Panc1 (cell line): ENCODE results near the gene ECI1. TPM values are rescaled to one million over a fixed set of nuclear protein-coding genes. Genes with fewer than 3 reads are reported as not detected.

Source experiments
- ATAC-seq: fragments of 200-7000 bp; cut with Tn5 transposase; 2 replicates; pipeline ENCODE4 v1.9.1; 2020; ENCODE audit warnings: mild to moderate bottlenecking, moderate library complexity
- BruUV-seq: library from RNA; stranded (reverse); fragments of 400-500 nt; replicated peaks from 2 replicates; lab custom pipeline; 2021; lab: Mats Ljungman, UMichigan
- CTCF ChIA-PET: fragments of 300-600 bp; sonication (Branson Sonifier 250); formaldehyde crosslinking; loops from one replicate; lab custom pipeline; 2022; ENCODE audit warnings: antibody characterized with exemption; lab: Charles Lee
- POLR2A ChIA-PET: fragments of 300-600 bp; sonication (Branson Sonifier 250); formaldehyde crosslinking; loops from one replicate; lab custom pipeline; 2022; ENCODE audit warnings: antibody characterized with exemption; lab: Charles Lee
- DNase-seq: peaks from one replicate; pipeline ENCODE4 v3.0.0-alpha.2; 2010; ENCODE audit warnings: low read depth, low spot score
- H3K27ac ChIP-seq: 2 replicates; pipeline ENCODE4 v1.5.1; 2011; ENCODE audit warnings: mild to moderate bottlenecking, low read length, inconsistent platforms
- H3K27me3 ChIP-seq: fragments of 200-500 bp; sonication (Bioruptor generic); 2 replicates; pipeline ENCODE4 v1.6.0; 2014; ENCODE audit warnings: low read length, inconsistent platforms; ENCODE audit not compliant: control insufficient read depth, insufficient read depth
- H3K36me3 ChIP-seq: fragments of 200-500 bp; sonication (Bioruptor generic); 2 replicates; pipeline ENCODE4 v1.5.1; 2014; ENCODE audit warnings: inconsistent platforms, mild to moderate bottlenecking, low read length, moderate library complexity; ENCODE audit not compliant: control insufficient read depth, insufficient read depth
- H3K4me1 ChIP-seq: 2 replicates; pipeline ENCODE4 v1.5.1; 2011; ENCODE audit warnings: inconsistent platforms, mild to moderate bottlenecking, low read length, moderate library complexity; ENCODE audit not compliant: control insufficient read depth, insufficient read depth
- H3K4me3 ChIP-seq, 2 experiments: 2 replicates each; pipeline ENCODE4 v1.5.1; 2011 to 2012; ENCODE audit warnings: low read depth in 2 of 2, low read length in 2 of 2, mild to moderate bottlenecking in 2 of 2, inconsistent platforms in 1 of 2, moderate library complexity in 1 of 2
- H3K9me3 ChIP-seq: fragments of 200-500 bp; sonication (Bioruptor generic); 2 replicates; pipeline ENCODE4 v1.5.1; 2014; ENCODE audit warnings: low read depth, mild to moderate bottlenecking, inconsistent platforms, low read length, moderate library complexity; ENCODE audit not compliant: control insufficient read depth, insufficient read depth
- POLR2AphosphoS5 ChIP-seq: IDR thresholded peaks from 2 replicates; pipeline ENCODE4 v1.6.1; 2012; ENCODE audit warnings: mild to moderate bottlenecking, low read depth, low read length, moderate library complexity
- REST ChIP-seq, 2 experiments: IDR thresholded peaks; 2 replicates each; pipeline ENCODE4 v1.6.1; 2011 to 2012; ENCODE audit warnings: low read depth in 2 of 2, control low read depth in 1 of 2, low read length in 1 of 2, mild to moderate bottlenecking in 1 of 2, moderate library complexity in 1 of 2; ENCODE audit not compliant: insufficient read depth in 1 of 2
- SIN3A ChIP-seq: IDR thresholded peaks from 2 replicates; pipeline ENCODE4 v1.6.1; 2012; ENCODE audit warnings: low read depth, mild to moderate bottlenecking, low read length, moderate library complexity, borderline replicate concordance; ENCODE audit not compliant: insufficient read depth
- TCF7L2 ChIP-seq: IDR thresholded peaks from 2 replicates; pipeline ENCODE4 v1.6.1; 2011; ENCODE audit warnings: mild to moderate bottlenecking, low read depth, low read length, inconsistent platforms
- in situ Hi-C: cut with HindIII; loops from 2 replicates; pipeline ENCODE4 v1.10.0; 2016; ENCODE audit warnings: low sequenced_read_pairs, low pct_unique_long_range_greater_than_20kb
- intact Hi-C: fragments of 100-400 bp; cut with micrococcal nuclease; formaldehyde crosslinking; loops from one replicate; pipeline ENCODE4 v1.10.0; 2022; ENCODE audit not compliant: unreplicated experiment
- total RNA-seq: library from RNA; stranded (reverse); gene quantifications from one replicate; pipeline ENCODE4 v1.2.1, GENCODE V29; 2021; ENCODE audit not compliant: unreplicated experiment
- TF ChIP-seq, protein P1 (sequence below): fragments of 450-650 bp; IDR thresholded peaks from 2 replicates; pipeline ENCODE4 v1.5.1; 2017; ENCODE audit warnings: mild to moderate bottlenecking

The ECI1 gene
- total RNA-seq, 1 experiment from 2014 or later = 117 TPM

- H3K36me3 ChIP-seq = no peaks in the 10 kb centered on the region
- CTCF ChIA-PET = interaction anchor here (0.7 kb wide), 1 partner anchor 312 kb away, joined by 4 read pairs; no protein-coding TSS in a partner anchor
- BruUV-seq = no TSS peak
- H3K27ac ChIP-seq = no peak overlapping the region
- ATAC-seq (no peak), DNase-seq (no peak)
- in situ Hi-C loops (no loop called here), intact Hi-C loops (no loop called here)
- POLR2A ChIA-PET = no interaction called here
- no peaks in the 10 kb centered on the region for H3K27me3 ChIP-seq
- no peak for TF ChIP-seq TCF7L2
- no peak overlapping the region for H3K4me3 ChIP-seq
- no peaks in the 10 kb centered on the region for H3K4me1 ChIP-seq
- no peaks in the 10 kb centered on the region for H3K9me3 ChIP-seq
These were observed 26.3 kb upstream of the ECI1 start for GRCh38 chr16:2277466-2278271.

DNA sequence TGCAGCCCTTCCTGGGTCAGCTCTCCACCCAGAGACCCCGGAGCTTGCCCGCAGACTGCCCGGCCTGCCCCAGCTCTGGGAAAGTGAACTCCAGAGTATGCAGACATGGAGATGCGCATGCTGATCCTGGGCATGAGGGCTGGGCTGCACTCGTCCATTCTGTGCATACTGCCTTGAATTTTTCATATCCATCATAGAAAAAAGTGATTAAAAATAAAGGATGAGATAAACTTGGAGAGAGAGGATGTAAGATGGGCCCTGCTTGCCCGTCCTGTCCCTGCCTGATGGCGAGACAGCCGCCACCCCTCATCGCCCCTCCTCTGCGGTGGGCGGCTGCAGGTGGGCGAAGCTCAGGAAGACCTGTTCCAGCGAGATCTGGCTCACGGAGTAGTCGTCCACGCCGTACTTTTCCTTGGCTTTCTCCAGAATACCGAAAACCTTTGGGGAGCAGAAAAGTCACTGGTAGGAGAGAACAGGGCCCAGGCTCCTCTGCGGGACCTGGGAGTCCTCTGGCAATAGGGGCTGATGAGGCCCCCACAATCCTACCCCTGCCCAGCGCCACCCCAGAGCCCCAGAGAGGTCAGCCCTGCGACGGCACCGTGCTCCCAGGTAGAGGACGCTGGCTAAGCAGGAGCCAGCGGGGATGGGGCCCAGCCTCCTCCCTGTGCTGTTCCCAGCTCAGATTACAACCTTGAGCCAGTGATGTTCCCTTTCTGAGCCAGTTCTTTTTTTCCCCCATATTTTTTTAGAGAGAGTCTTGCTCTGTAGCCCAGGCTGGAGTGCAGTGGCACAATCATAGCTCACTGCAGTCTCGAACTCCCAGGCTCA lies 25.2 kb upstream of the ECI1 start:
- BruUV-seq = no TSS peak
- Histone ChIP-seq H3K36me3 (no peaks in the 10 kb centered on the region), H3K27ac (no peak overlapping the region), H3K27me3 (no peaks in the 10 kb centered on the region), H3K4me1 (no peaks in the 10 kb centered on the region), H3K4me3 (no peak overlapping the region), H3K9me3 (no peaks in the 10 kb centered on the region)
- DNase-seq (no peak), ATAC-seq (no peak)
- ChIA-PET POLR2A (no interaction called here), CTCF (no interaction called here)
- in situ Hi-C loops = no loop called here
- intact Hi-C loops = no loop called here
- TF ChIP-seq REST (IDR thresholded peaks at IDR 0.05; ENCODE audit: insufficient read depth in 1 of 2, low read depth in 2 of 2, low read length in 1 of 2) (no peak), SIN3A (no peak), POLR2AphosphoS5 (no peak), TCF7L2 (no peak)
- TF ChIP-seq, protein P1, sequence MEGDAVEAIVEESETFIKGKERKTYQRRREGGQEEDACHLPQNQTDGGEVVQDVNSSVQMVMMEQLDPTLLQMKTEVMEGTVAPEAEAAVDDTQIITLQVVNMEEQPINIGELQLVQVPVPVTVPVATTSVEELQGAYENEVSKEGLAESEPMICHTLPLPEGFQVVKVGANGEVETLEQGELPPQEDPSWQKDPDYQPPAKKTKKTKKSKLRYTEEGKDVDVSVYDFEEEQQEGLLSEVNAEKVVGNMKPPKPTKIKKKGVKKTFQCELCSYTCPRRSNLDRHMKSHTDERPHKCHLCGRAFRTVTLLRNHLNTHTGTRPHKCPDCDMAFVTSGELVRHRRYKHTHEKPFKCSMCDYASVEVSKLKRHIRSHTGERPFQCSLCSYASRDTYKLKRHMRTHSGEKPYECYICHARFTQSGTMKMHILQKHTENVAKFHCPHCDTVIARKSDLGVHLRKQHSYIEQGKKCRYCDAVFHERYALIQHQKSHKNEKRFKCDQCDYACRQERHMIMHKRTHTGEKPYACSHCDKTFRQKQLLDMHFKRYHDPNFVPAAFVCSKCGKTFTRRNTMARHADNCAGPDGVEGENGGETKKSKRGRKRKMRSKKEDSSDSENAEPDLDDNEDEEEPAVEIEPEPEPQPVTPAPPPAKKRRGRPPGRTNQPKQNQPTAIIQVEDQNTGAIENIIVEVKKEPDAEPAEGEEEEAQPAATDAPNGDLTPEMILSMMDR = no peak
